Fibroblast of villous mesenchyme (primary cell): ENCODE results near the gene UTS2R. TPM values are rescaled to one million over a fixed set of nuclear protein-coding genes. Genes with fewer than 3 reads are reported as not detected.

Experiments used
- DNase-seq: peaks from one replicate; pipeline ENCODE4 v3.0.0-alpha.2; 2010; ENCODE audit warnings: low read depth
- H3K4me3 ChIP-seq: 2 replicates; pipeline ENCODE4 v1.5.1; 2011; ENCODE audit warnings: low read depth, mild to moderate bottlenecking, low read length
- CTCF ChIP-seq: IDR thresholded peaks from 2 replicates; pipeline ENCODE4 v1.5.1; 2012; ENCODE audit warnings: low read depth, mild to moderate bottlenecking, low read length; ENCODE audit not compliant: insufficient read depth
- total RNA-seq: library from RNA; depleted of rRNA; stranded (reverse); fragments of >200 nt; gene quantifications from 2 replicates; pipeline ENCODE4 v1.2.3, GENCODE V29; 2012

UTS2R gene
- not detected in 2 replicates for total RNA-seq

GRCh38 chr17:82371333-82372248 lies at the start of gene UTS2R:
Gene UTS2R (plus strand): TSS chr17:82371765. CDS start chr17:82374325, 2,560 bp downstream.
- DNase-seq: no peak
- H3K4me3 ChIP-seq: peak within 1 kb of the TSS; percentile 30

GRCh38 chr17:82321947-82322466 lies 49.6 kb upstream of the UTS2R start:
- H3K4me3 ChIP-seq: no peak overlapping the region
- no peak for DNase-seq
- no peak for TF ChIP-seq CTCF

More at GRCh38 chr17:82371333-82372248, at the start of gene UTS2R:
- TF ChIP-seq CTCF: no peak

- no peak for TF ChIP-seq CTCF
- H3K4me3 ChIP-seq: no peak overlapping the region
- DNase-seq: no peak
Measured at GRCh38 chr17:82322526-82323453, 48.8 kb upstream of the UTS2R start.

- H3K4me3 ChIP-seq: no peak overlapping the region
- DNase-seq: no peak
- TF ChIP-seq CTCF: no peak
Measured at GRCh38 chr17:82323514-82324234, 47.9 kb upstream of the UTS2R start.

- H3K4me3 ChIP-seq: no peak overlapping the region
- no peak for TF ChIP-seq CTCF
- no peak for DNase-seq
Measured at GRCh38 chr17:82324566-82325285, 46.8 kb upstream of the UTS2R start.
